ENCODE data around the gene TRIOBP.

Gene TRIOBP

DNA sequence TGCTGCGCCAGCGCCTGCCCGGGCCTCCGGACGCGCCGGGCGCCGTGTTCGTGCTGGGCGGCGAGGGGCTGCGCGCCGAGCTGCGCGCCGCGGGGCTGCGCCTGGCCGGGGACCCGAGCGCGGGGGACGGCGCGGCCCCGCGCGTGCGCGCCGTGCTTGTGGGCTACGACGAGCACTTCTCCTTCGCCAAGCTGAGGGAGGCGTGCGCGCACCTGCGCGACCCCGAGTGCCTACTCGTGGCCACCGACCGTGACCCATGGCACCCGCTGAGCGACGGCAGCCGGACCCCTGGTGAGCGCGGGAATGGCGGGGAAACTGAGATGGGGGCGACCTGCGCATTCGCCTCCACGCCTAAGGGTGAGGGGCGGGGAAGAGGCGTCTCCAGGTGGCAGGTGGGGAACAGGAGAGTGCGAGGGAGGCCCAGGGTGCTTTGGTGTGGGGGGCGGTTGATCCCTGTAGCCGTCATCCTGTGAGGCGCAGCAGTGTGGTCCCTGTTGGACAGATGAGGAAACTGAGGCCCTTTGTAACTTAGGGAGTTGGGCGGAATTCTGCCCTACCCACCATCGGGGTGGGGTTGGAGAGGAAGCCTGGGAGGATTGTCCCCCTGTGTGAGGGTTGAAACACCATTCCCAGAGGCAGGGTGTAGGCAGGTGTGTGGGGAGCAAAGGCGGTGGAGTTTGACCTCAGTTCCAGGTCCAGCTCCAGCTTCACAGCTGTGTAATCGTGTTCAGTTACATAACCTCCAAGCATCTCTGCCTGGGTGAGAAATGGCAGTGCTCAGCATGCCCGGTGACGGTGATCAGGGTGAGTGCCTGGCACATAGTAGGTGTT lies 37.6 kb upstream of the TRIOBP start:
- no peaks in the 10 kb centered on the region for H3K27me3 ChIP-seq (ENCODE audit: control insufficient read depth, insufficient read depth, low read length)
- no peaks in the 10 kb centered on the region; the same call in 1 of the 2 replicates for H3K36me3 ChIP-seq (ENCODE audit: control insufficient read depth, insufficient read depth, low read length)
- no CpG with 5 or more reads among the region's 68 CpGs for WGBS (ENCODE audit: insufficient coverage, insufficient read length)
- no peak overlapping the region for H3K27ac ChIP-seq (ENCODE audit: low read length)
- DNase-seq (ENCODE audit: low read depth, low spot score), result no peak
- H3K4me1 ChIP-seq (ENCODE audit: control insufficient read depth, insufficient read depth, low read length), result peaks cover 4% of the 10 kb centered on the region; the same call in 1 of the 2 replicates
- peak overlapping the region; percentile 91 for H3K4me3 ChIP-seq (ENCODE audit: low read length)
- no peaks in the 10 kb centered on the region for H3K9me3 ChIP-seq (ENCODE audit: control insufficient read depth, insufficient read depth, low read length)

DNA sequence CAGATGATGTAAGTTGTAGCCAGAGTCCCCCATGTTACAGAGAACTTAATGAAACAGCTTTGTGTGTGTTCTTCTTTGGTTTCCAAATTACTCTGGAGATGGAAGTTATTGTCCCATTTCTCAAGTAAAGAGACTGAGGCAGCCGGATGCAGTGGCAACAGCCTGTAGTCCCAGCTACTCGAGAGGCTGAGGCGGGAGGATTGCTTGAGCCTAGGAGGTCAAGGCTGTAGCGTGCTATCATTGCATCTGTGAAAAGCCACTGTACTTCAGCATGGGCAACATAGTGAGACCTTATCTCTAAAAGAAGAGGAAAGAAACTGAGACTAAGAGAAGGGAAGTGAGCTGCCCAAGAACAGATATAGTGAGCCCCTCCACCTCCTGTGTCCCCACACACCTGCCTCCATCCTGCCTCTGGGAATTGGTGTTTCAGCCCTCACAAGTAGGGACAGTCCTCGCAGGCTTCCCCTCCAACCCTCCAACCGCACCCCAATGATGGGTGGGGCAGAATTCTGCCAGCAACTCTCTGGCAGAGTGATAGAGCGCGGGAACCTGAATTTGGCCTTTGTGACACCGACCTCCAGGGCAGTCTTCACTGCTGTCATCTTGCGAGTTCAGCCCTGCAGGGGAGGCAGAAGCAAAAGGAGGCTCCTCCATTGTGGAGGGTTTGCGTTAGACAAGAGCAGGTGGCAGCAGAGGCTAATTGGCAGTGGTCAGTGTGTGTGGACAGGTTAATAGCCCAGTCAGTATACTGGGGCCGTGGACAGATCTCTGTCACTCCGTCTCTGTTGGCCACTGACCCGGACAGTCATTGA lies 36.7 kb upstream of the TRIOBP start:
- peaks cover under 1% of the 10 kb centered on the region for H3K36me3 ChIP-seq (ENCODE audit: control insufficient read depth, insufficient read depth, low read length)
- peak overlapping the region; percentile 91; the same call in 1 of the 2 replicates for H3K4me3 ChIP-seq (ENCODE audit: low read length)
- peaks cover 4% of the 10 kb centered on the region; the same call in 1 of the 2 replicates for H3K4me1 ChIP-seq (ENCODE audit: control insufficient read depth, insufficient read depth, low read length)
- no CpG with 5 or more reads among the region's 14 CpGs for WGBS (ENCODE audit: insufficient coverage, insufficient read length)
- H3K9me3 ChIP-seq (ENCODE audit: control insufficient read depth, insufficient read depth, low read length), result no peaks in the 10 kb centered on the region
- H3K27ac ChIP-seq (ENCODE audit: low read length), result no peak overlapping the region
- no peak for DNase-seq (ENCODE audit: low read depth, low spot score)
- H3K27me3 ChIP-seq (ENCODE audit: control insufficient read depth, insufficient read depth, low read length), result no peaks in the 10 kb centered on the region

DNA sequence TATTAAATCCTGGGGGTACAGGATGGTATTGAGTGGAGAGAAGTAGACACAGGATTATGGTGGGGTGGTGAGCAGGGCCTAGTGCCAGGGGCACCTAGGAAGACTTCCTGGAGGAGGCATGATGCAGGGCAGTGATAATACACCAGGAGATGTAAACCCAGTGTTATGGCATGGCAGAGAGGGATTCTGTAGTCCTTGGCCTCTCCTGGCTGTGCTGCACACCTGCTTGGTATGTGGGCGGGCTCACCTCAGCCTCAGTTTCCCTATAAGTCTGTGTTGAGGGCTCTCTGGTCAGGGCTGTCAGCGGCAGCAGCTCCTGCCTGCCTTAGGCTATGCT lies 36.2 kb upstream of the TRIOBP start:
- H3K4me1 ChIP-seq (ENCODE audit: control insufficient read depth, insufficient read depth, low read length), result peaks cover 4% of the 10 kb centered on the region; the same call in 1 of the 2 replicates

DNA sequence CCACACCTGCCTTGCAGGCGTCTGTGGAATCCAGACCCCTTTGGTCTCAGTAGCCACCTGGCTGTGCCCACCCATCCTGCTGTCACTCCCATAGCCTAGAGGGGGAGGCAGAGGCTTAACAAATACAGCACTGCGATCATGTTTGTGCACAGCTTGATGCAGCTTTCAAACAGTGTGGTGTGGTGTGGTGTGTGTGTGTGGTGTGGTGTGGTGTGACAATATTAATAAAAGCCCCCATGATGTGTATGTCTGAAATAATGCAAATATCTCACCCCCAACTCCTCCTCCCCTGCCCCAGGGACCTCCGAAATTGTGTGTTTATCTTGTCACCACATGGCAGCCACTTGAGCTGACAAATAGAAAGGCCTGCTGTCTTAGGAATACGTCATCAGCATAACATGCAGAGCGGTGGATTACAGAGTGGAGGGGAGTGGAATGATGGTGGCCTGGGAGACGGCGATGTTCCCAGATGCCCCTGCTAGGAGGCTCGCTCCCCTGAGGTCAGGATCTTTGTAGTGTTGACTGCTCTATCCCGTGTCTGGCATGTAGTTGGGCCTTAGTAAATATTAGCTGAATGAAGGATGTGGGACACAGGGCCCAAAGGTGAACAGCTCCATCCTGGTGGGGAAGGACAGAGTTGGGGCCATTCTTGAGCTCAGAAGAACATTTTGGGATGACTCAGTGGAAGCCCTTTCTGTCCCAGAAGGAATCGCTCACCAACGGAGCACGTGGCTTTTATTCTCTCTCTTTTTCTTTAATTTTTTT lies 35.5 kb upstream of the TRIOBP start:
- no peak overlapping the region for H3K4me3 ChIP-seq (ENCODE audit: low read length)
- H3K9me3 ChIP-seq (ENCODE audit: control insufficient read depth, insufficient read depth, low read length), result no peaks in the 10 kb centered on the region
- peaks cover 10% of the 10 kb centered on the region for H3K36me3 ChIP-seq (ENCODE audit: control insufficient read depth, insufficient read depth, low read length)
- DNase-seq (ENCODE audit: low read depth, low spot score), result no peak
- peaks cover 4% of the 10 kb centered on the region; the same call in 1 of the 2 replicates for H3K4me1 ChIP-seq (ENCODE audit: control insufficient read depth, insufficient read depth, low read length)
- H3K27me3 ChIP-seq (ENCODE audit: control insufficient read depth, insufficient read depth, low read length), result no peaks in the 10 kb centered on the region
- no CpG with 5 or more reads among the region's 12 CpGs for WGBS (ENCODE audit: insufficient coverage, insufficient read length)
- H3K27ac ChIP-seq (ENCODE audit: low read length), result no peak overlapping the region

More for the DNA sequence above, 36.2 kb upstream of the TRIOBP start:
- H3K27ac ChIP-seq (ENCODE audit: low read length), result no peak overlapping the region
- no peak for DNase-seq (ENCODE audit: low read depth, low spot score)
- no peaks in the 10 kb centered on the region for H3K27me3 ChIP-seq (ENCODE audit: control insufficient read depth, insufficient read depth, low read length)
- no peak overlapping the region for H3K4me3 ChIP-seq (ENCODE audit: low read length)
- H3K9me3 ChIP-seq (ENCODE audit: control insufficient read depth, insufficient read depth, low read length), result no peaks in the 10 kb centered on the region
- no CpG with 5 or more reads among the region's 2 CpGs for WGBS (ENCODE audit: insufficient coverage, insufficient read length)
- H3K36me3 ChIP-seq (ENCODE audit: control insufficient read depth, insufficient read depth, low read length), result peaks cover 6% of the 10 kb centered on the region

DNA sequence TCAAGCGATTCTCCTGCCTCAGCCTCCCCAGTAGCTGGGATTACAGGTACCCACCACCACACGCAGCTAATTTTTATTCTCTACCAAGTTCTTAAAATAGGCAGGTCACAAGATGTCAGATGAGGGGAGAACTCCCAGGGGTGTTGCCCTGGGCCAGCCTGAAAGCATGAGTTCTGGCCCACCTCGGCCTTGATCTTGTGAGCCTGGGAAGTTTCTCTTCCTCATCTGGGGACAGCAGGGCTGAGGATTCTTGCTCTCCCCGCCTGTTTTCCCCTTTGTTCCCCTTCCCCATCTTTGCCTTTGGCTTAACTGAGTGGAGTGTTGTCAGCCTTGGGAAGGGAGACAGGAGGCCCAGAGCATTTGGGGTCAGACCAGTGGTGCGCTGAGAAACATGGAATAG lies 34.8 kb upstream of the TRIOBP start:
- Histone ChIP-seq H3K27me3 (ENCODE audit: control insufficient read depth, insufficient read depth, low read length) (no peaks in the 10 kb centered on the region), H3K9me3 (ENCODE audit: control insufficient read depth, insufficient read depth, low read length) (no peaks in the 10 kb centered on the region), H3K27ac (ENCODE audit: low read length) (no peak overlapping the region), H3K36me3 (ENCODE audit: control insufficient read depth, insufficient read depth, low read length) (peaks cover 12% of the 10 kb centered on the region), H3K4me3 (ENCODE audit: low read length) (no peak overlapping the region), H3K4me1 (ENCODE audit: control insufficient read depth, insufficient read depth, low read length) (peaks cover 4% of the 10 kb centered on the region; the same call in 1 of the 2 replicates)
- no peak for DNase-seq (ENCODE audit: low read depth, low spot score)
- WGBS (ENCODE audit: insufficient coverage, insufficient read length), result no CpG with 5 or more reads among the region's 5 CpGs

DNA sequence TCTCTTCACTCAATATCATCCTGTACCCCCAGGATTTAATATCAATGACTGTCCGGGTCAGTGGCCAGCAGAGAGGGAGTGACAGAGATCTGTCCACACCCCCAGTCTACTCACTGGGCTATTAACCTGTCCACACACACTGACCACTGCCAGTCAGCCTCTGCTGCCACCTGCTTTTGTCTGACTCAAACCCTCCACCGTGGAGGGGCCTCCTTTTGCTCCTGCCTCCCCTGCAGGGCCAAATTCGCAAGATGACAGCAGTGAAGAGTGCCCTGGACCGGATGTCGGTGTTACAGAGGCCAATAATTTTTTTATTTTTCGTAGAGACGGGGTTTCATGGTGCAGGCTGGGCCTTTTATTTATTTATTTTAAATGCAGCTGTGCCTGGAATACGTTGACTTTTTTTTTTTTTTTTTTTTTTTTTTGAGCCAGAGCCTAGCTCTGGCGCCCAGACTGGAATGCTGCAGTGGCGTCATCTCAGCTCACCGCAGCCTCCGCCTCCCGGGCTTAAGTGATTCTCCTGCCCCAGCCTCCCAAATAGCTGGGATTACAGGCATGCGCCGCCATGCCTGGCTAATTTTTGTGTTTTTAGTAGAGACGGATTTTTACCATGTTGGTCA lies 33.2 kb upstream of the TRIOBP start:
- Histone ChIP-seq H3K27me3 (ENCODE audit: control insufficient read depth, insufficient read depth, low read length) (no peaks in the 10 kb centered on the region), H3K27ac (ENCODE audit: low read length) (no peak overlapping the region), H3K36me3 (ENCODE audit: control insufficient read depth, insufficient read depth, low read length) (peaks cover 12% of the 10 kb centered on the region), H3K4me1 (ENCODE audit: control insufficient read depth, insufficient read depth, low read length) (peaks cover 4% of the 10 kb centered on the region; the same call in 1 of the 2 replicates), H3K4me3 (ENCODE audit: low read length) (no peak overlapping the region), H3K9me3 (ENCODE audit: control insufficient read depth, insufficient read depth, low read length) (no peaks in the 10 kb centered on the region)
- no CpG with 5 or more reads among the region's 16 CpGs for WGBS (ENCODE audit: insufficient coverage, insufficient read length)
- no peak for DNase-seq (ENCODE audit: low read depth, low spot score)

DNA sequence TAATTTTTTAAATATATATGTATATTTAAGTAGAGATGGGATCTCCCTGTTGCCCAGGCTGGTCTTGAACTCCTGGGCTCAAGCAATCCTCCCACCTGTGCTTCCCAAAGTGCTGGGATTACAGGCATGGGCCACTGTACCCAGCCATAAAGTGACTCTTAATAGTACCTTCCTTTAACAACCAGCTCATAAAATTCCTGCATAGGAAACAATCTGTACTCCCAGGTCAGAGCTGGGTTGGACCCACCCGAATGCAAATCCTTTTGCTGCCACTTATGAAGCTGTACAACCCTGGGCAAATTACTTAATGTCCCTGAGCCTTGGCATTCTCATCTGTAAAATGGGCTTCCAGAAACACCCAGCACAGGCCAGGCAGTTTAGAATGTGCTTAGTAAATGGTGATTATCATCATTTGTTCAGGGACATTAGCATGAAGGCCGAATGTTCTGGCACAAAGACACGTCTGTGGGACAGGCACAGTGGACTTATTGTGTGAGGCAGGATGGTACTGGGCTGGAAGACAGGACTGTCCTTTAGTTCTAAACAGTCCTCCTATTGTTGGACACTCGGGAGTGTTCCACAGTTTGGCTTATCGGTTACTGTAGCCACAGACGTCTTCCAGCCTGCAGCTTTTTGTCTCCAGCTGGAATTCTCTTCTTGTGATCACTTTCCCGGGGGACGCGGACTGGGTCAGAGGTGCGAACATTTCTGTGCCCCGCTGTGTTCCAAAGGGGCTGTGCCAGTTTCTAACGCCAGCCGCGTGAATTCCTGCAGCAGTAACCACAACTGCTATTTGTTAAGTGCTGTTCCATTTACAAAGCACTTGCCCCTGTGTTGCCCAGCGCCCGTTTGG lies 32.4 kb upstream of the TRIOBP start:
- DNase-seq (ENCODE audit: low read depth, low spot score), result no peak
- Histone ChIP-seq H3K27ac (ENCODE audit: low read length) (no peak overlapping the region), H3K4me3 (ENCODE audit: low read length) (no peak overlapping the region), H3K36me3 (ENCODE audit: control insufficient read depth, insufficient read depth, low read length) (peaks cover 12% of the 10 kb centered on the region), H3K4me1 (ENCODE audit: control insufficient read depth, insufficient read depth, low read length) (peaks cover 2% of the 10 kb centered on the region; the same call in 1 of the 2 replicates), H3K9me3 (ENCODE audit: control insufficient read depth, insufficient read depth, low read length) (no peaks in the 10 kb centered on the region), H3K27me3 (ENCODE audit: control insufficient read depth, insufficient read depth, low read length) (no peaks in the 10 kb centered on the region)
- WGBS (ENCODE audit: insufficient coverage, insufficient read length), result no CpG with 5 or more reads among the region's 16 CpGs

DNA sequence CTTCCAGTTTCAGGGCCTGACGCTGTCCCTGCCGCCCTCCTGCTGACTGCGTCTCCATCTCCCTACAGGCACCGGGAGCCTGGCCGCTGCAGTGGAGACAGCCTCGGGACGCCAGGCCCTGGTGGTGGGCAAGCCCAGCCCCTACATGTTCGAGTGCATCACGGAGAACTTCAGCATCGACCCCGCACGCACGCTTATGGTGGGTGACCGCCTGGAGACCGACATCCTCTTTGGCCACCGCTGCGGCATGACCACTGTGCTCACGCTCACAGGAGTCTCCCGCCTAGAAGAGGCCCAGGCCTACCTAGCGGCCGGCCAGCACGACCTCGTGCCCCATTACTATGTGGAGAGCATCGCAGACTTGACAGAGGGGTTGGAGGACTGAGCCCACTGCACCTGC lies 31.4 kb upstream of the TRIOBP start:
- H3K4me3 ChIP-seq (ENCODE audit: low read length), result no peak overlapping the region
- H3K9me3 ChIP-seq (ENCODE audit: control insufficient read depth, insufficient read depth, low read length), result no peaks in the 10 kb centered on the region
- no peak for DNase-seq (ENCODE audit: low read depth, low spot score)
- no peak overlapping the region for H3K27ac ChIP-seq (ENCODE audit: low read length)
- no CpG with 5 or more reads among the region's 24 CpGs for WGBS (ENCODE audit: insufficient coverage, insufficient read length)
- H3K36me3 ChIP-seq (ENCODE audit: control insufficient read depth, insufficient read depth, low read length), result peaks cover 12% of the 10 kb centered on the region
- no peaks in the 10 kb centered on the region for H3K4me1 ChIP-seq (ENCODE audit: control insufficient read depth, insufficient read depth, low read length)
- no peaks in the 10 kb centered on the region for H3K27me3 ChIP-seq (ENCODE audit: control insufficient read depth, insufficient read depth, low read length)

DNA sequence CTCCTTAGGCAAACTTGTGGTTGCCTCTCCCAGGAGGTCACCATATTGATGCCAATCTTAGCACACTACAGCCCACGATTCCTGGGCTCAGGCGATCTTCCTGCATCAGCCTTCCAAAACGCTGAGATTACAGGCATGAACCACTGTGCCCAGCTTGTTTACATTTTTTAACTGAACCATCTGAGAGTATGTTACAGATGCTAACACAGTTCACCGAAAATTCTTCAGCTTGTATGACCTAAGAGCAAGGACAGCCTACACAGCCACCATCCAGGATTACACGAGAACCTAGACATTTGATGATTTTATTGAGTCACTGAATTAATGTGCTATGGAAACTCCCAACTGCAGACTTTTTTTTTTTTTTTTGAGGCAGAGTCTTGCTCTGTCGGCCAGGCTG lies 27.3 kb upstream of the TRIOBP start:
- no peak for DNase-seq (ENCODE audit: low read depth, low spot score)
- H3K9me3 ChIP-seq (ENCODE audit: control insufficient read depth, insufficient read depth, low read length), result no peaks in the 10 kb centered on the region
- H3K27me3 ChIP-seq (ENCODE audit: control insufficient read depth, insufficient read depth, low read length), result no peaks in the 10 kb centered on the region
- H3K4me3 ChIP-seq (ENCODE audit: low read length), result no peak overlapping the region
- no peaks in the 10 kb centered on the region for H3K4me1 ChIP-seq (ENCODE audit: control insufficient read depth, insufficient read depth, low read length)
- no CpG with 5 or more reads among the region's 6 CpGs for WGBS (ENCODE audit: insufficient coverage, insufficient read length)
- peaks cover 12% of the 10 kb centered on the region for H3K36me3 ChIP-seq (ENCODE audit: control insufficient read depth, insufficient read depth, low read length)
- no peak overlapping the region for H3K27ac ChIP-seq (ENCODE audit: low read length)
